NCI-H524 treated with DMSO at 0.1 percent for 48 hours (cell line): Measurements from ENCODE around the gene LCE5A.
"Not testable (repeated sequence)": the region's sequence is repeated elsewhere in the genome, so short reads cannot be mapped to it uniquely, and the experiment has no call there.

Source experiments
- DNase-seq: peaks from one replicate; lab custom pipeline; 2025; lab: John Stamatoyannopoulos, UW

The LCE5A gene

GRCh38 chr1:152516082-152516481, 5.5 kb downstream of the LCE5A start:
- DNase-seq, result no peak

- no peak for DNase-seq
Observed at GRCh38 chr1:152517237-152517811, 6.7 kb downstream of the LCE5A start.

DNA sequence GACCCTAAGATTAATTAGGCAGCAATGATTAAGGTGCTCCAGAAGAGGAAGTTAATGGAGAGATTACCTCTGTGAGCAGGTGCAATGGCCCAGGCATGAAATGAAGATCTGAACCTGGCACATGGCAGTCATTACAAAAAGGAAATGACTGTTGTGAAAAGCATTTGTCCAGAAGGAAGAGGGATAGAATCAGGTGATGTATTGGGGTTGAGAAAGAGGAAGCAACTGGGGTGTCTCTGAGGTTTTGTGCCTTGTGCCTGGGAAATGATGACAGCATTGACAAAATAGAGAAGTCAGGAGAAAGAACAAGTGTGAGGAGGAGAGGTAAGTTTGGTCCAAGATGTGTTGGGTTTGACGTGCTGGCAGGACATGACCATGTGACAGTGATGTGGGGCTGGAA, 9.2 kb downstream of the LCE5A start:
- no peak for DNase-seq

GRCh38 chr1:152520561-152521090, 10.0 kb downstream of the LCE5A start:
- no peak for DNase-seq

GRCh38 chr1:152525080-152525641, 14.6 kb downstream of the LCE5A start:
- DNase-seq, result no peak

- no peak for DNase-seq
Observed at GRCh38 chr1:152533327-152533938, 22.8 kb downstream of the LCE5A start.

- DNase-seq, result no peak
Observed at GRCh38 chr1:152535774-152536173, 25.2 kb downstream of the LCE5A start.

- DNase-seq, result no peak
Observed at GRCh38 chr1:152537496-152537895, 26.9 kb downstream of the LCE5A start.

GRCh38 chr1:152539901-152540300, 29.3 kb downstream of the LCE5A start:
- no peak for DNase-seq

DNA sequence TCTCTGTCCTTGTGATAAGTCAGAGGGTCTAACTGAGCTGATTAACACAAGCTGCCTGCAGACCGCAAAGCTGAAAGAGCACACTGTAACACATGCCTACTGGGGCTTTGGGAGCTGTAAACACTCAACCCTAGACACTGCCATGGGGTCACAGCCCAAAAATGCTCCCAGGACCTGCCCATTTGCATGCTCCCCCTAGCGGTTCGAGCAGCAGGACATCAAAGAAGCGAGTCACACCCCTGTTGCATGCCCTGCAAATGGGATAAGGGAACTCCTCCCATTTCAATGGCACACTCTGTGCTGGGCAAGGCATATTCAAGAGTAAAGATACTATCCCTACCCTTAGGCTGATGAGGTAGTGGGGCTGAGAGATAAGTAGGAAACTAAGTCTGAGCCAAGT, 33.2 kb downstream of the LCE5A start:
- no peak for DNase-seq

GRCh38 chr1:152546704-152547103, 36.1 kb downstream of the LCE5A start:
- DNase-seq, result no peak

DNA sequence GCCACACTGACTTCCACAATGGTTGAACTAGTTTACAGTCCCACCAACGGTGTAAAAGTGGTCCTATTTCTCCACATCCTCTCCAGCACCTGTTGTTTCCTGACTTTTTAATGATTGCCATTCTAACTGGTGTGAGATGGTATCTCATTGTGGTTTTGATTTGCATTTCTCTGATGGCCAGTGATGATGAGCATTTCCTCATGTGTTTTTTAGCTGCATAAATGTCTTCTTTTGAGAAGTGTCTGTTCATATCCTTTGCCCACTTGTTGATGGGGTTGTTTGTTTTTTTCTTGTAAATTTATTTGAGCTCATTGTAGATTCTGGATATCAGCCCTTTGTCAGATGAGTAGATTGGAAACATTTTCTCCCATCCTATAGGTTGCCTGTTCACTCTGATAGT, 37.8 kb downstream of the LCE5A start:
- DNase-seq, result not testable (repeated sequence)
